HG03103 (cell line): ENCODE results near the gene RBM38.
A peak's percentile ranks its signal among the peaks of the same experiment; 100 is the strongest.
"Not testable (repeated sequence)": the region's sequence is repeated elsewhere in the genome, so short reads cannot be mapped to it uniquely, and the experiment has no call there.

Experiments used
- ATAC-seq: cut with Tn5 transposase; IDR thresholded peaks from one replicate; pipeline ENCODE4 v1.9.1; 2021; ENCODE audit warnings: low read depth; ENCODE audit not compliant: unreplicated experiment

RBM38 gene

DNA sequence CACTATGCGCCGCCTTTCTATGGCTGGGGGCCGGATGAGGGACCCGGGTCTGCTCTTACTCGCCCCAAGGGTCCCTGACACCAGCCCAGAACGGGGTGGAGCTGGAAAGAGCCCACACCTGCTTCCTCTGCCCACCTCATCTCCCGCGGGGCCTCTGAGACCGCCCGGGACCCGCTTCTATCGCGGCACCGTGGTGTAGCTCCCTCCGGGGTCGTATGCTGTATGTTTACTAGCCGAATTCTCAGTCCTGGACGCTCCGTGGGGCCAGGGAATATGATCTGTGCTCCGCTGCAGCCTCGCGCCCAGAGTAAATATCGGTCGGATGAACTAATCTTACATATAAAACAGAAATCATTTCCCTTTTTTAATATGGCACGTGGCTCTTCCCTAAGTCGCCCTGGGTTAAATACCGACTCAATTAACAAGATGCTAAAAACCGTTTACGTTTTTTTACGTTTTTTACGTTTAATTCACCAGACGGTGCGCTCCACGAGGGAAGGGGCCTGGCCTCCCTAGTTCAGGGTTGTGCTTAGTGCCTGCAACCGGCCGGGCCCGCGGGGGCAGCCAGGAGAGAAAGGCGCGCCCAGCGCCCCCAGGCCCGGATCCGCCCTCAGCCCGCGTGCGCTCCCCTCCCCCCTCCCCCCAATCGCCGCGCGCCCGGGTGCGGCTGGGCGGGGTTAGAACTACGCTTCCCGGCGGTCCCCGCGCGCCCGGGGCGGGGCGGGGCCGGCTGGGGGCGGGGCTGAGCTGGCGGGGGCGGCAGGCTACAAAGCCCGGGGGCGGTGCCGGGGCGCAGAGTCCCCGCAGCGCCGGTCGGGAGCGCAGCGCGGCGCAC lies at the start of gene RBM38:
RBM38 (plus strand) TSS at position 793 of the 835 bp plus-strand sequence. CDS start 186 bp downstream, outside the sequence.
- ATAC-seq = peak; percentile 48

- ATAC-seq = no peak
Observed at GRCh38 chr20:57341663-57342062, 49.5 kb upstream of the RBM38 start.

DNA sequence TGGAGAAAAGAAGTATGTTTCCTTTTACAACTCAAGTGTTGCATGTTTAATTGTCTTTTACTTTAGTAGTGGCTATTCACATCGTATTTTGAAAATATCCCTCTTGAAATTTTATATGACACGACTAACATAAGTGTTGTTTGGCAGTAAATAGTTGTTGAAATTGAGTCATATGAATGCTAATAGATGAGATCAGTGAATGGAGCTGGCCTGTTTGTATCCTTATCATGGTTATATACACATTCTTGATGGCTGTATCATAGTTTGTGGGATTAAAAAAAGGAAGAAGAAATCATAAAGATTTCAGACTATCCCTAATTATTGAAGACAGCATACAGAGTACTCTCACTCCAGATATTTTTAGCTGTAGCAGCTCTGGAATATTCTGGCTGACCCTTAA lies 48.4 kb upstream of the RBM38 start:
- ATAC-seq = no peak

DNA sequence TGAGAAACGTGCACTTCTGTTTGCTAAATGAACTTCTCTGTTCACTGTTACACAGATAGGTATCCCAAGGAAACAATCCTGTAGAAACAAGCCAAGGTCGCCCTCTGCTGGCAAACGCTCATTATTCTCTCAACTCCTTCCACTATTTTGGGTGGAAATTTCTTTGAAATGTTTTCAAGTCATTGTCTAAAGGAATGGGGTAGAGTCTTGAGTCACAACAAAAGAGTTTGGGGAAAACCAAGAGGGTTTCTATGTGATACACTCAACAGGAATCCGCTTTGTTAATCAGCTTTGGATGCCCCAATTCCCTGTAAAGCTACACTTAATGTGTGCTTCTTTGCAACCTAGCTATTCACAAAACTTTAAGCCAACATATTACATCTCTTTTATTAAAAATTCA lies 44.7 kb upstream of the RBM38 start:
- ATAC-seq = no peak

DNA sequence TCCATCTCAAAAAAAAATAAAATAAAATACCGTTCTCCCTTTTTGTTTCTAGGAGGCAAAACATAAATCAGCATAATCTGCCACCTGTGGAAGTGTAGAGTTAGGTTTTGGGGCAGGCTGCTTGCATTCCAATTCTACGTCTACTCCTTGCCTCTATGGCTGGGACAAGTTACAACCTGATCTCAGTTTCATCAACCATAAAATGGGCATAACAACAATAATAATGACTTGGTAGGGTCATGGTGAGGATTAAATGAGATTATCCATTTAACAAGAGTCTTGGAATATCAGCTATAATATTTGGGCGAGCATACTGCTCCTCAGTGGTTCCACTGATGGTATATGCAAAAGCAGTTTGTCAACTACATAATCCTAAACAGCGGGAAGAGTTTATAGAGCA lies 43.8 kb upstream of the RBM38 start:
- no peak for ATAC-seq

DNA sequence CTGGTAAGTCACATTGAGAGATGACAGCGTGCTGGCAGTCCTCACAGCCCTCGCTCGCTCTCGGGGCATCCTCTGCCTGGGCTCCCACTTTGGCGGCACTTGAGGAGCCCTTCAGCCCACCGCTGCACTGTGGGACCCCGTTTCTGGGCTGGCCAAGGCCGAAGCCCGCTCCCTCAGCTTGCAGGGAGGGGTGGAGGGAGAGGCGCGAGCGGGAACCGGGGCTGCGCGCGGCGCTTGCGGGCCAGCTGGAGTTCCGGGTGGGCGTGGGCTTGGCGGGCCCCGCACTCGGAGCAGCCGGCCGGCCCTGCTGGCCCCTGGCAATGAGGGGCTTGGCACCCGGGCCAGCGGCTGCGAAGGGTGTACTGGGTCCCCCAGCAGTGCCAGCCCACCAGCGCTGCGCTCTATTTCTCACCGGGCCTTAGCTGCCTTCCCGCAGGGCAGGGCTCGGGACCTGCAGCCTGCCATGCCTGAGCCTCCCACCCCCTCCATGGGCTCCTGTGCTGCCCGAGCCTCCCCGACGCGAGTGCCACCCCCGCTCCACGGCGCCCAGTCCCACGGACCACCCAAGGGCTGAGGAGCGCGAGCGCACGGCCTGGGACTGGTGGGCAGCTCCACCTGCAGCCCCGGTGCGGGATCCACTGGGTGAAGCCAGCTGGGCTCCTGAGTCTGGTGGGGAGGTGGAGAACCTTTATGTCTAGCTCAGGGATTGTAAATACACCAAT lies 42.8 kb upstream of the RBM38 start:
- not testable (repeated sequence) for ATAC-seq

DNA sequence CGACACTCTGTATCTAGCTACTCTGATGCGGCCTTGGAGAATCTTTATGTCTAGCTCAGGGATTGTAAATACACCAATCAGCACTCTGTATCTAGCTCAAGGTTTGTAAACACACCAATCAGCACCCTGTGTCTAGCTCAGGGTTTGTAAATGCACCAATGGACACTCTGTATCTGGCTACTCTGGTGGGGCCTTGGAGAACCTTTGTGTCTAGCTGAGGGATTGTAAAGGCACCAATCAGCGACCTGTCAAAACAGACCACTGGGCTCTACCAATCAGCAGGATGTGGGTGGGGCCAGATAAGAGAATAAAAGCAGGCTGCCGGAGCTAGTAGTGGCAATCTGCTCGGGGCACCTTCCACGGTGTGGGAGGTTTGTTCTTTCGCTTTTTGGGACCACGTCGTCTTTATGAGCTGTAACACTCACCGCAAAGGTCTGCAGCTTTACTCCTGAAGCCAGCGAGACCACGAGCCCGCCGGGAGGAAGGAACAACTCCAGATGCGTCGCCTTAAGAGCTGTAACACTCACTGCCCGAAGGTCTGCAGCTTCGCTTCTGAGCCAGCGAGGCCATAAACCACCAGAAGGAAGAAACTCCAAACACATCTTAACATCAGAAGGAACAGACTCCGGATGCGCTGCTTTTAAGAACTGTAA lies 42.1 kb upstream of the RBM38 start:
- not testable (repeated sequence) for ATAC-seq

GRCh38 chr20:57350081-57350710 lies 41.0 kb upstream of the RBM38 start:
- no peak for ATAC-seq

DNA sequence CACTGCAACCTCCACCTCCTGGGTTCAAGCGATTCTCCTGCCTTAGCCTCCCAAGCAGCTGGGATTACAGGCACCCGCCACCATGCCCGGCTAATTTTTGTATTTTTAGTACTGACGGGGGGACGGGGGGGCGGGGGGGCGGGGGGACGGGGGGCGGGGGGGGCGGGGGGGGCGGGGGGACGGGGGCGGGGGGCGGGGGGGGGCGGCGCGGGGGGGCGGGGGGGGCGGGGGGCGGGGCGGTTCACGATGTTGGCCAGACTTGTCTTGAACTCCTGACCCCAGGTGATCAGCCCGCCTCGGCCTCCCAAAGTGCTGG lies 40.5 kb upstream of the RBM38 start:
- ATAC-seq = not testable (repeated sequence)

GRCh38 chr20:57351042-57351783 lies 40.0 kb upstream of the RBM38 start, which contains the start of gene RAE1:
Gene RAE1, plus strand, starts transcription at chr20:57351255. Its CDS starts 2,784 bp downstream, at chr20:57354039.
- ATAC-seq = peak; percentile 68

DNA sequence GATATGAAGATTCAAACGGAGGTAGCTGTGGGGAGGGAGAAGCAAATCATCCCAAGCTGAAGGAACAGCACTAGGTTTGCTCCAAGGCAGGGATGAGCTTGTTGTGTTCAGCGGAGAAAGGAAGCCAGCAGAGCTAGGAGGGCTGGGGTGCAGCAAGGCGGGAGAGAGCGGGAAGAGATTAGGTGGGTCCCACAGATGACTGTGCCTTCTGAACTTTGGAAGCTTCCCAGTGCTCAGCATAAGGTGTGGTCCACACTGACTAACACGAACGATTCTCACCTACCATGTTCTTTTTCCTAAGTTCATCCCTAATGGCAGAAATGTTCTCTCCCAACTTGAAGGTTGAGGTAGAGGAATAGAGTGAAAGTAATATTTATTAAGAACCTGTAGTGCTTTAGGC lies 38.9 kb upstream of the RBM38 start:
- no peak for ATAC-seq

DNA sequence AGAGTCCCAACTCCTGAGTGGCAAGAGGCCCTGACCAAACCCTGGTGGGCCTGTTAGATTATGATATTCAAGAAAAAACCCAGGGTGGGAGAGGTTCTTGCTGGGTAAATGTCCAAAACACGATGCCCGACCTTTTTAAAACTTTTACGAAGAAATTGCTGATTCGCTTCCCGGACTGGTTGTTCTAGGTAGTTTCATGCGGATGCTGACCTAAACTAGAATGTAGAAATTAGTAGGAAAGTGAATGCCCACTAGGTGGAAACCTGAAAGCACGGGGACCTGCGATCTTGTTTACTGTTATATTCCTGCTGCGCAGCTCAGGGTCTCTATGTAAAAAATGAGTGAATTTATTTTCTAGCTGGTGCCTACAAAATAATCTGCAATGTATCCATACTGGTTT lies 37.8 kb upstream of the RBM38 start:
- no peak for ATAC-seq

DNA sequence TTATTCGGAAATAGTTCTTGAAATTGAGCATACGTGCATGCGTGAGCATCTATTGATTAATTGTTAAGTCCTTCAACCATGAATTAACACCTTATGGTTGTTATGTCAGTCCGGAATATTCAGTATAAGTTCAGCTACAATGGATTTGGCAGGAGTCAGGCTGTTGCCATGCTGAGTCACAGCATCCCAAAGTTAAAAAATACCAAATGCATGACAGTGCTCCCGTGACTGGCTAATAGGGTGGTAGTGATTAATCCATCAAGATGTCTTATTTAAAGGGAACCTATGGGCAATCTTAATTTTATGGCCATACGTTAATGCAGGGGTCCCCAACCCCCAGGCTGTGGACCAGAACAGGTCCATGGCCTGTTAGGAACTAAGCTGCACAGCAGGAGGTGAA lies 29.7 kb upstream of the RBM38 start:
- ATAC-seq = no peak

GRCh38 chr20:57364451-57364850 lies 26.7 kb upstream of the RBM38 start:
- no peak for ATAC-seq

DNA sequence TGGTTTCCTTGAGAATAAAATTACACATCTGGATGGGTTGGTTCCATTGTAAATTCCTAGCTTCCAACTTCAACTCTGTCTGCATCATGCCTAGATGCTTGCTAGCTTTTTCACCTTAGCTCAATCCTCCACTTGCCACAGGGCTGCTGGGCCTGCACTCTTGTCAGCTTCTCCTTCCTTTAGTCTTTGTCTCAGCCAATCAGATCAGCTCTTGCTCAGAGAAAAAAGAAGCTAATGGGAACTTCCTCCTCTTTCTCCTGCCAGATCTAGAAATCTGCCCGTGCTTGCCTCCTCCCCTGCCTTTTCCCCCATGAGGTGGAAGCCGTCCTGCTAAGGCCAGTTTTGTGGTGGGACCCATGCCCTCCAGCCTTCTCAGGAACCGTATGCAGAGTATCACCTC lies 21.6 kb upstream of the RBM38 start:
- no peak for ATAC-seq

- ATAC-seq = no peak
Observed at GRCh38 chr20:57370316-57370715, 20.9 kb upstream of the RBM38 start.

- no peak for ATAC-seq
Observed at GRCh38 chr20:57371363-57371762, 19.8 kb upstream of the RBM38 start.

GRCh38 chr20:57372157-57372556 lies 19.0 kb upstream of the RBM38 start:
- ATAC-seq = no peak

GRCh38 chr20:57372581-57373350 lies 18.4 kb upstream of the RBM38 start:
- ATAC-seq = no peak
